Stimulated activated naive B cell treated with anti-CD40 and anti-IgM and Interleukin-4, amounts not matched to agents 10 μg/mL and 1 μg/mL and 100 μg/mL, for 72 hours (primary cell): ENCODE measurements around the gene PRR35.

Experiments
- ATAC-seq, 2 donors: fragments of 150-1000 bp; cut with Tn5 transposase; replicated peaks; 2 replicates each; pipeline ENCODE4 v1.10.0; 2021; ENCODE audit warnings: moderate library complexity in 1 of 2
- DNase-seq: peaks from one replicate; pipeline ENCODE4 v3.0.0; 2021
- H3K27ac Mint-ChIP-seq: one replicate; pipeline ENCODE4 v1.8.0; 2022; ENCODE audit warnings: mild to moderate bottlenecking, mixed read lengths
- H3K27me3 Mint-ChIP-seq, 2 donors: one replicate each; pipeline ENCODE4 v1.8.0; 2022; ENCODE audit warnings: mixed read lengths in 2 of 2
- H3K36me3 Mint-ChIP-seq, 2 donors: one replicate each; pipeline ENCODE4 v1.8.0; 2022; ENCODE audit warnings: mixed read lengths in 2 of 2, mild to moderate bottlenecking in 1 of 2
- H3K4me1 Mint-ChIP-seq, 2 donors: one replicate each; pipeline ENCODE4 v1.8.0; 2022; ENCODE audit warnings: mixed read lengths in 2 of 2, mild to moderate bottlenecking in 1 of 2
- H3K4me3 Mint-ChIP-seq, 2 donors: one replicate each; pipeline ENCODE4 v1.8.0; 2022; ENCODE audit warnings: mild to moderate bottlenecking in 2 of 2, mixed read lengths in 2 of 2, moderate library complexity in 1 of 2
- H3K9me3 Mint-ChIP-seq, 2 donors: one replicate each; pipeline ENCODE4 v1.8.0; 2022; ENCODE audit warnings: mixed read lengths in 2 of 2, mild to moderate bottlenecking in 1 of 2

Gene PRR35

DNA sequence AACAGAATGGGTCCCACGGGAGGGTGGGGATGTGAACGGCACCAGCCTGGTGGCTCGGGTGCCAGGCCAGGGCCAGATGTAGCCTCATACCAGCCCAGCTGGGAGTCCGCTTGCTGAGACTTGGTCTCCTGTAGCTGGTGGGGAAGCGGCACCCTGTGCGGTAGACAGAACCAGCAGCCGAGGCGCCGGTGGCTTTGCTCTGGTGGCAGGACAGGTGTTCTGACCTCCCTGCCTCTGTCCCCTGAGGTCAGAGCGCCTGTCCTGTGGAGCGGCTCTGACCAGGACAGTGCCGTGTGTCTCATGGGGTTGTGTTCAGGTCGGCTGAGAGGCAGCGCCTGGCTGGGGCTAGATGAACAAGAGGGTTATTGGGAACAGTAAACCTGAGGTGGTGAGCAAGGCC, 49.8 kb downstream of the PRR35 start:
- ATAC-seq (no peak), DNase-seq (no peak)
- peaks cover 23 to 25% of the 10 kb centered on the region in 2 donors for H3K4me1 Mint-ChIP-seq
- H3K4me3 Mint-ChIP-seq, result no peak overlapping the region
- H3K36me3 Mint-ChIP-seq, result peaks cover 20 to 27% of the 10 kb centered on the region in 2 donors
- H3K27ac Mint-ChIP-seq, result no peak overlapping the region
- peaks cover 0 to 6% of the 10 kb centered on the region in 2 donors for H3K9me3 Mint-ChIP-seq
- H3K27me3 Mint-ChIP-seq, result no peaks in the 10 kb centered on the region

DNA sequence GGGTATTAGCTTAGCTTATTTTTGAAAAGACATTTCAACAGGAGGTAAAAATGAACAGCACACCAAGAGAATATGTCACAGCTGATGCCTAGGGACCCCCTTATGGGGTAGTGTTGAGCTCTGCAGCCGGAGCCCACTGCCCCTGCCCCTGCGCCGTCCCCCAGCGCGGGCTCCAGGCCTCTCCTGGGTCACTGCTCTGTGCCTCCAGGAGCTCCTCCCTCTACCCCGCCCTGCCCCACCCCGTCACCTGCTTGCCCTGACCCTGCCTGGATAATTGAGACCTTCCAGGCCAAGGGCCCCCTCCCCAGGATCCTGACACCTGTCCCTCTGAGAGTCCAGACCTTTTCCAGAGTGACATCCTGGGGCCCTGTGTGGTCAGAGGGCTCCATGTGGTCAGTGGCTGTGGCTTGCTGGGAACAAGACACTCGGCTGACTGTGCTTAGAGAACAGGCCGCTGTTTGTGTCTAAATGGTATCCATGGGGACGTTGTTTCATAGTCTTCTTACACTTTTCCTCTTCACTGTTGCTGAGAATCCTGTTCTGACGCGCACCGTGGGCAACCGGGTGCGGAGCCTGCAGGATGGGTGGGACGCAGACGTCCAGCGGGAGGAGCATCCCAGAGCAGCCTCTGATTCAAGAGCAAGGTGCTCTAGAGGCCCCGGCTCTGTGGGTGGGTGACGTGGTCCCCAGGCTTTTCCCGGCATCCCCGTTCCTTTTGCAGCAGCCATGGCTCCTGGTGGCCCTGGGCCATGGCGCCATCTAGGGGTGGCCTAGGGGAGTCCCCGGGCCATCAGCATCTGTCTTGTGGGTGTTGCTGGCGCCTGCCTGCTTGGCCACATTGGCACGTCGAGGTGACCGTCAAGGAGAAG, 50.6 kb downstream of the PRR35 start:
- H3K4me1 Mint-ChIP-seq, result peaks cover 26 to 30% of the 10 kb centered on the region in 2 donors
- H3K36me3 Mint-ChIP-seq, result peaks cover 18 to 25% of the 10 kb centered on the region in 2 donors
- H3K4me3 Mint-ChIP-seq, result no peak overlapping the region
- peak; percentile 56 to 57 for ATAC-seq
- no peaks in the 10 kb centered on the region for H3K27me3 Mint-ChIP-seq
- no peak for DNase-seq
- H3K9me3 Mint-ChIP-seq, result peaks cover 0 to 3% of the 10 kb centered on the region in 2 donors
- no peak overlapping the region for H3K27ac Mint-ChIP-seq

DNA sequence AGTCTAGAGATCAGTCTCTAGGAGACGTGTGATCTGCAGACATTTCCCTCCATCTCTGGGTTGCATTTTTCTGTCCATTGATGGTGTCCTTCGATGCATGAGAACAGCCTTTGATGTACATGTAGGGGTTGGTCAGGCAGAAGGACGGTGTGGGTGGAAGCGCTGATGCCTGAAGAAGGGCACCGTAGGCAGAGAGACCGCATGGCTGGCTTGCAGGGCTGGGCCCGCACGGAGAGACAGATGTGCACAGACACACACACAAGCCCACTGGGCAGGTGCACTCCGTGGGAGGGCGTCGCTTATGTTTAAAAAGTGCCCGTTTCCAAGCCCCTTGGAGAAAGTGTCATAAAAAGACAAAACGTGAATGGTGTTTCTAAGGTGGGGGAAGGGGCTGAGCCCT, 54.9 kb downstream of the PRR35 start:
- peaks cover 15 to 25% of the 10 kb centered on the region in 2 donors for H3K36me3 Mint-ChIP-seq
- DNase-seq (no peak), ATAC-seq (peak; percentile 63 to 68)
- H3K4me1 Mint-ChIP-seq, result peaks cover 14 to 18% of the 10 kb centered on the region in 2 donors
- peak overlapping the region; percentile 54 for H3K27ac Mint-ChIP-seq
- no peaks in the 10 kb centered on the region for H3K27me3 Mint-ChIP-seq
- peaks cover 0 to 3% of the 10 kb centered on the region in 2 donors for H3K9me3 Mint-ChIP-seq
- H3K4me3 Mint-ChIP-seq, result no peak overlapping the region
